Glutamatergic neuron (in vitro differentiated cells): Measurements from ENCODE around the gene ZNF407. TPM values are rescaled to one million over a fixed set of nuclear protein-coding genes. Genes with fewer than 3 reads are reported as not detected.

Experiments used
- DNase-seq: peaks from one replicate; pipeline ENCODE4 v3.0.0; 2022
- H3K27ac Mint-ChIP-seq: one replicate; pipeline ENCODE4 v1.8.0; 2020; ENCODE audit warnings: mild to moderate bottlenecking, mixed read lengths, inconsistent platforms; ENCODE audit not compliant: unreplicated experiment
- H3K27me3 Mint-ChIP-seq: one replicate; pipeline ENCODE4 v1.8.0; 2020; ENCODE audit warnings: mild to moderate bottlenecking, moderate library complexity, mixed read lengths, inconsistent platforms; ENCODE audit not compliant: unreplicated experiment
- H3K36me3 Mint-ChIP-seq: one replicate; pipeline ENCODE4 v1.8.0; 2020; ENCODE audit warnings: mild to moderate bottlenecking, mixed read lengths, inconsistent platforms; ENCODE audit not compliant: unreplicated experiment
- H3K4me1 Mint-ChIP-seq: one replicate; pipeline ENCODE4 v1.8.0; 2020; ENCODE audit warnings: mild to moderate bottlenecking, low read depth, mixed read lengths, inconsistent platforms; ENCODE audit not compliant: unreplicated experiment
- H3K4me3 Mint-ChIP-seq: one replicate; pipeline ENCODE4 v1.8.0; 2020; ENCODE audit warnings: mild to moderate bottlenecking, mixed read lengths, inconsistent platforms; ENCODE audit not compliant: unreplicated experiment
- H3K9me3 Mint-ChIP-seq: one replicate; pipeline ENCODE4 v1.8.0; 2020; ENCODE audit warnings: mild to moderate bottlenecking, moderate library complexity, mixed read lengths, inconsistent platforms; ENCODE audit not compliant: unreplicated experiment
- total RNA-seq: library from RNA; stranded (reverse); fragmentation: NEBNext Ultra II Directional; extraction: Animal tissue kit (Norgen Biotek cat#: 25700); gene quantifications from one replicate; pipeline ENCODE4 v1.2.1, GENCODE V29; 2021; ENCODE audit not compliant: unreplicated experiment
- TF ChIP-seq, protein P1 (sequence below): fragments of 200-600 bp; sonication (generic); IDR thresholded peaks from one replicate; pipeline ENCODE4 v1.5.0; 2021; ENCODE audit not compliant: partially characterized antibody, unreplicated experiment

The ZNF407 gene
- total RNA-seq, 1 donor from 2014 or later: 15.8 TPM

DNA sequence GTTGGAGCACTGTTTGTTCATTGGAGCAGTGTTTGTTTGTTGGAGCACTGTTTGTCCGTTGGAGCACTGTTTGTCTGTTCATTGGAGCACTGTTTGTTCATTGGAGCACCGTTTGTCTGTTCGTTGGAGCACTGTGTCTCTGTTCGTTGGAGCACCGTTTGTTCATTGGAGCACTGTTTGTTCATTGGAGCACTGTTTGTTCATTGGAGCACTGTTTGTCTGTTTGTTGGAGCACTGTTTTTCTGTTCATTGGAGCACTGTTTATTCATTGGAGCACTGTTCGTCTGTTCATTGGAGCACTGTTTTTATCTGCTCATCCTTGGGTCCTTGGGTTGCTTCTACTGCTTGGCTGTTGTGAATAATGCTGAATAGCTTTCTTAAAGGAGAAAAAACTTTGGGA is 74.7 kb downstream of the ZNF407 start:
- Mint-ChIP-seq H3K4me1 (no peaks in the 10 kb centered on the region), H3K36me3 (peaks cover 5% of the 10 kb centered on the region), H3K27ac (no peak overlapping the region), H3K9me3 (no peaks in the 10 kb centered on the region), H3K4me3 (no peak overlapping the region), H3K27me3 (no peaks in the 10 kb centered on the region)
- DNase-seq: no peak
- TF ChIP-seq, protein P1, sequence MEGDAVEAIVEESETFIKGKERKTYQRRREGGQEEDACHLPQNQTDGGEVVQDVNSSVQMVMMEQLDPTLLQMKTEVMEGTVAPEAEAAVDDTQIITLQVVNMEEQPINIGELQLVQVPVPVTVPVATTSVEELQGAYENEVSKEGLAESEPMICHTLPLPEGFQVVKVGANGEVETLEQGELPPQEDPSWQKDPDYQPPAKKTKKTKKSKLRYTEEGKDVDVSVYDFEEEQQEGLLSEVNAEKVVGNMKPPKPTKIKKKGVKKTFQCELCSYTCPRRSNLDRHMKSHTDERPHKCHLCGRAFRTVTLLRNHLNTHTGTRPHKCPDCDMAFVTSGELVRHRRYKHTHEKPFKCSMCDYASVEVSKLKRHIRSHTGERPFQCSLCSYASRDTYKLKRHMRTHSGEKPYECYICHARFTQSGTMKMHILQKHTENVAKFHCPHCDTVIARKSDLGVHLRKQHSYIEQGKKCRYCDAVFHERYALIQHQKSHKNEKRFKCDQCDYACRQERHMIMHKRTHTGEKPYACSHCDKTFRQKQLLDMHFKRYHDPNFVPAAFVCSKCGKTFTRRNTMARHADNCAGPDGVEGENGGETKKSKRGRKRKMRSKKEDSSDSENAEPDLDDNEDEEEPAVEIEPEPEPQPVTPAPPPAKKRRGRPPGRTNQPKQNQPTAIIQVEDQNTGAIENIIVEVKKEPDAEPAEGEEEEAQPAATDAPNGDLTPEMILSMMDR: no peak

DNA sequence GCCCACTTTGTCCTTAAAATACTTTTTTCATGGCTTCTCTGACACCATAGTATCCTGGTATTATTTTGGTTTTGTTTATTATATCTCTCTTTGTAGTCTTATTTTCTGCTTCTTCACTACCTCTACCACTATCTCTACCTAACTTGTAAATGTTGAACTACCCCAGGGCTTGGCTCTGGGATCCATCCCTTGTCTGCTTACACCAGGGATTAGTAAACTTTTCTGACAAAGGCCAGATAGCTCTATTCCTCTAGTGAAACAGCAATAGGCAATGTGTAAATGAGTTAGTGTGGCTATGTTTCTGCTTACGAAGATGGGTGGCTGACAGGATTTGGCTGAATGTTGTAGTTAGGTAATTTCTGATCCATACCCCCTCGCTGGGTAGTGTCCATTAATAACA is 76.8 kb downstream of the ZNF407 start:
- TF ChIP-seq, protein P1: no peak
- Mint-ChIP-seq H3K36me3 (peaks cover 5% of the 10 kb centered on the region), H3K27ac (no peak overlapping the region), H3K4me1 (no peaks in the 10 kb centered on the region), H3K4me3 (no peak overlapping the region), H3K9me3 (peaks cover 2% of the 10 kb centered on the region), H3K27me3 (no peaks in the 10 kb centered on the region)
- no peak for DNase-seq

DNA sequence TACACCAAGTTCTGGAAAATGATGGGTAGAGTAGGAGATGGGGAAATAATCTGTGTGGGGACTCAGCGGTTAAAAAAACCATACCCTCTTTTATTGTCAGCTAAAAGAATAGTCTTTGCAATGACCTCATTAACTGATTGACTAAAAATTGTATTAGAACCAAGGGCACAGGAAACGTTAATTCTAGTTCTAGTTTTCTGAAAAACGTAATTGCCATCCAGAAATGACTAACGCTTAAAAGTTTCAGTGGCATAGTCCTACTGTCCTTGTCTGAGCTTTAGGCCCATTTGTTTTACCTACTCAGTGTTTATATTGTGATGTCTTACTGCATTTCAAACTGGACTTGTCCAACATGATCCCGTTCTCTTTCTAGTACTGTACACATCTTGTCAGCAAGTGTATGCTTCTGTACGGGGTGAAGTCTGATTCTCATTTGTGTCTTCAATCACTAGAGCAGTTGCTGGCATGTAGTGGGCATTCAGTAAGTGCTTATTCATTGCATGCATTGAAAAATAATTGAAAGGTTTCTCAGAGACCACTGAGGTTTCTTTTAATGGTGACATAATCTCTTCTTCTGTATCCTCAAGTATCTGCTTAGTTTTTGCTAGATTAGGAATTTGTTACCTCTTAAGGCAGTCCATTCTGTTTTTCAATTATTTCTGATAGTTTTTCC is 81.5 kb downstream of the ZNF407 start:
- no peak overlapping the region for H3K27ac Mint-ChIP-seq
- H3K4me3 Mint-ChIP-seq: no peak overlapping the region
- no peaks in the 10 kb centered on the region for H3K27me3 Mint-ChIP-seq
- no peak for DNase-seq
- no peaks in the 10 kb centered on the region for H3K4me1 Mint-ChIP-seq
- TF ChIP-seq, protein P1: no peak
- peaks cover 4% of the 10 kb centered on the region for H3K36me3 Mint-ChIP-seq
- H3K9me3 Mint-ChIP-seq: peaks cover 2% of the 10 kb centered on the region

DNA sequence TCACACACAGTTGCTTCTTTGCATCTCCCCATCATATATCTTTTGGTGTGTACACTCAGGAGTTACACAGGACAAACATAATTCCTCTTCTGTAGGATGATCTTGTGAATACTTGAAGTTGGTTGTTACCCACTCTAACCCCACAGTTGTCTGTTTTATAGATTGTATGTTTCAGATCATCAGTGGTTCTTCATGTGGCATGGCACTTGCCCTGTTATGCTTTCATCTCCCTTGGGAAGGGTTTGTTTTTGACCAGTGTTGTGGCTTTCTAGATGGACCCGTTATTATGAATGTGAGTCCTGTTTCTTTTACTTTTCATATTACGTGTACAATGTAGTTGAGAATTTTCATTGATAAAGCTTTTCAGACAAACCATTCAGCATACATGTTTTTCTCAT is 82.0 kb downstream of the ZNF407 start:
- Mint-ChIP-seq H3K27me3 (no peaks in the 10 kb centered on the region), H3K4me3 (no peak overlapping the region), H3K9me3 (peaks cover 2% of the 10 kb centered on the region), H3K27ac (no peak overlapping the region), H3K4me1 (no peaks in the 10 kb centered on the region), H3K36me3 (peaks cover 4% of the 10 kb centered on the region)
- TF ChIP-seq, protein P1: no peak
- no peak for DNase-seq

DNA sequence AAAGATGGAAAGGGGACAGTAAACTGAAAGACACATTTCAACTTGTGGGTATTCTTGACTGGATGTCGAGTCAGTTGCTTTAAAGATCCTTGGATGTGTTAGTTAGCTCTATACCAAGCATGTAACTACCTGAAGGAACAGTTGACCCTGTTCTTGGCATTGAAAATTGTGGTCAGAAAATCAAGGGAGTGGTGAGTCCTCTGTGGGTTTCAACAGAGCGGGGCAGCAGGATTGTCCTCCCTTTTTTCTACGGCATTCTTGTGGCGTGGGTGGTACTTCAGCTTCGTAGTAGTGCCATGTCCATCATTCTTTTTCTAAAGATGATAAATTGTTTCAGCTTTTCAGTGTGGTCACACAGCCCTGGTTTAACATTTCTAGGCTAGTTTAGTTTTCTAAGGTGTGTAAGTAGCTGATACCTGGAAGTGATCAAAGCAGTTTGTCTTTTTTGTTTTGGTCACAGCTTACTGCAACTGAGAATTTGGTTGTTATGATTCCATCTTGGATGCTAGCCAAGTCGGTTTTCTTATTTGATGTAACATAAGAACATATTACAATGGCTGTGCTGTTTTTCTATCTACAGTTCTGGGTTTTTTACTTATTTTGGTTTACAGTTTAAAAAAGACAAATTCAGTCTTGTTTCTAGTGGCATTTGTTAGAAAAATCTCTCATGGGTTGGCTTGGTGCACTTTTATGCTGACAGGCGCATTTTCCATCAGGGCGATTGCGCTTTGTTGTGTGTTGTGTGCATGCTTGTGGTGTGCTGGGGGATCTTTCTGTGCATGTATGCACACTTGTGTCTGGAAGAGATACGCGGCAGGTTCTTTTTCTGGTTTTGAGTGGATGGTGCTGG is 84.7 kb downstream of the ZNF407 start:
- Mint-ChIP-seq H3K36me3 (peaks cover 4% of the 10 kb centered on the region), H3K27ac (no peak overlapping the region), H3K27me3 (no peaks in the 10 kb centered on the region), H3K4me1 (no peaks in the 10 kb centered on the region), H3K4me3 (no peak overlapping the region), H3K9me3 (peaks cover 2% of the 10 kb centered on the region)
- TF ChIP-seq, protein P1: no peak
- DNase-seq: no peak
